Gastroesophageal sphincter (tissue), 4 donors: ENCODE measurements around the gene LEMD2. TPM values are rescaled to one million over a fixed set of nuclear protein-coding genes. Genes with fewer than 3 reads are reported as not detected.
A peak's percentile ranks its signal among the peaks of the same experiment; 100 is the strongest.

Source experiments
- ATAC-seq: fragments of 150-250 bp; one replicate; pipeline ENCODE4 v1.9.1; 2016; ENCODE audit warnings: mild to moderate bottlenecking, moderate library complexity
- H3K27ac ChIP-seq, 4 donors: fragments of 200-600 bp; sonication (generic) in 3 of 4; 1 replicate in 3 of 4; 2 replicates in 1 of 4; pipeline ENCODE4 v1.5.1; 2016 to 2019
- H3K27me3 ChIP-seq: fragments of 200-600 bp; sonication (generic); one replicate; pipeline ENCODE4 v1.5.1; 2019
- H3K36me3 ChIP-seq, 2 donors: fragments of 200-600 bp; sonication (generic); one replicate each; pipeline ENCODE4 v1.5.1; 2019; ENCODE audit warnings: control low read depth in 1 of 2
- H3K4me1 ChIP-seq, 3 donors: fragments of 200-600 bp; sonication (generic); 1 replicate in 2 of 3; 2 replicates in 1 of 3; pipeline ENCODE4 v1.5.1; 2016 to 2019; ENCODE audit warnings: control low read depth in 2 of 3
- H3K4me3 ChIP-seq, 2 donors: fragments of 200-600 bp; sonication (generic); one replicate each; pipeline ENCODE4 v1.5.1; 2019; ENCODE audit warnings: mild to moderate bottlenecking in 1 of 2, moderate library complexity in 1 of 2
- H3K9me3 ChIP-seq, 3 donors: fragments of 200-600 bp; sonication (generic); one replicate each; pipeline ENCODE4 v1.5.1; 2017 to 2019; ENCODE audit warnings: control low read depth in 2 of 3
- CTCF ChIP-seq, 4 experiments: fragments of 200-600 bp in 2 of 4; fragments of 450-650 bp in 2 of 4; sonication (generic) in 1 of 4; IDR thresholded peaks; one replicate each; pipeline ENCODE4 v1.5.1; 2017 to 2019; ENCODE audit warnings: antibody characterized with exemption in 4 of 4, mild to moderate bottlenecking in 2 of 4, moderate library complexity in 2 of 4
- EP300 ChIP-seq: sonication (generic); formaldehyde crosslinking; IDR thresholded peaks from one replicate; pipeline ENCODE4 v1.6.1; 2017; ENCODE audit warnings: antibody characterized with exemption, mild to moderate bottlenecking
- POLR2A ChIP-seq, 2 donors: fragments of 450-650 bp; IDR thresholded peaks; one replicate each; pipeline ENCODE4 v1.6.1; 2017; ENCODE audit warnings: antibody characterized with exemption in 2 of 2, mild to moderate bottlenecking in 2 of 2, moderate library complexity in 1 of 2
- POLR2AphosphoS5 ChIP-seq: sonication (generic); formaldehyde crosslinking; IDR thresholded peaks from one replicate; pipeline ENCODE4 v1.6.1; 2017; ENCODE audit warnings: antibody characterized with exemption
- WGBS, 2 donors: methylation state at CpG; one replicate each; pipeline ENCODE4 v1.1.5; 2018; ENCODE audit warnings: low coverage in 1 of 2; 5-methylcytosine and 5-hydroxymethylcytosine counted together
- total RNA-seq, 4 donors: library from RNA; depleted of rRNA; stranded (reverse); fragments of >200 nt; gene quantifications; one replicate each; pipeline ENCODE4 v1.1.0, GENCODE V29; 2016

The LEMD2 gene
- total RNA-seq, 4 donors from 2014 or later, result 47.3 to 50.9 (median 49.9) TPM

DNA sequence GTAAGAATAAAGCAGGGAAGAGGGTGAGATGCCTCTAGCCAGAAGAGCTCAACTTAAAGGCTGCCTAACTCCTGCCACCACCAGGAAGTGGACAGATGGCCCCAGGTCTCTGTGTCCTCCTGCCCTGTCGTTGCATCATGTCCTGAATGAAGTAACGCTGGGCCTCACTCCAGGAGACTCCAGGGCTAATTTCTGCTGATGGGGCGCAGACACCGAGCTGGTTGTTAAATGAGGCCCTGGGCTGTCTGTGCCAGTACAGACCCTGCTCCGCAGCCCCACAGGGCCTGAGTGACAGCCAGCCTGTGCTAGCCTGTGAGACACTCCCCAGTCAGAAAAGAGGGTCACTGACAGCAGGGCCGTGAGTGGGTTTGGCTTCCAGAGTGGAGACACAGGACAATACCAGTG lies 48.7 kb downstream of the LEMD2 start:
- no CpG with 5 or more reads among the region's 6 CpGs for WGBS, 2 donors

GRCh38 chr6:33739571-33739970 lies 49.4 kb downstream of the LEMD2 start:
- Histone ChIP-seq H3K4me1 (peaks cover 0 to 4% (median 0%) of the 10 kb centered on the region in 3 donors), H3K36me3 (peaks cover 0 to 4% of the 10 kb centered on the region in 2 donors), H3K27me3 (peaks cover 31% of the 10 kb centered on the region), H3K27ac (no peak overlapping the region), H3K4me3 (no peak overlapping the region), H3K9me3 (no peaks in the 10 kb centered on the region)
- ATAC-seq, result no peak
- no CpG with 5 or more reads among the region's 5 CpGs for WGBS, 2 donors
- TF ChIP-seq EP300 (no peak), POLR2A (IDR thresholded peaks at IDR 0.05) (no peak), CTCF (IDR thresholded peaks at IDR 0.05) (no peak), POLR2AphosphoS5 (no peak)

More for the DNA sequence above, 48.7 kb downstream of the LEMD2 start:
- peaks cover 35% of the 10 kb centered on the region for H3K27me3 ChIP-seq
- H3K4me1 ChIP-seq, result peaks cover 0 to 10% (median 0%) of the 10 kb centered on the region in 3 donors
- no peak for TF ChIP-seq EP300
- TF ChIP-seq POLR2A (IDR thresholded peaks at IDR 0.05), result no peak
- TF ChIP-seq CTCF (IDR thresholded peaks at IDR 0.05), result no peak
- no peak for TF ChIP-seq POLR2AphosphoS5
- no peak overlapping the region for H3K4me3 ChIP-seq
- H3K36me3 ChIP-seq, result peaks cover 0 to 4% of the 10 kb centered on the region in 2 donors
- ATAC-seq, result no peak
- H3K27ac ChIP-seq, result no peak overlapping the region
- H3K9me3 ChIP-seq, result no peaks in the 10 kb centered on the region

- H3K27ac ChIP-seq, result no peak overlapping the region
- no peaks in the 10 kb centered on the region for H3K4me1 ChIP-seq
- peaks cover 0 to 4% of the 10 kb centered on the region in 2 donors for H3K36me3 ChIP-seq
- peaks cover 27% of the 10 kb centered on the region for H3K27me3 ChIP-seq
- H3K9me3 ChIP-seq, result no peaks in the 10 kb centered on the region
- no CpG with 5 or more reads among the region's 5 CpGs for WGBS, 2 donors
- no peak for ATAC-seq
- TF ChIP-seq POLR2A (IDR thresholded peaks at IDR 0.05) (no peak), POLR2AphosphoS5 (no peak), CTCF (IDR thresholded peaks at IDR 0.05) (no peak)
- no peak overlapping the region for H3K4me3 ChIP-seq
Measured at GRCh38 chr6:33738879-33739278, 50.1 kb downstream of the LEMD2 start.

GRCh38 chr6:33738153-33738552 lies 50.8 kb downstream of the LEMD2 start:
- no peaks in the 10 kb centered on the region for H3K4me1 ChIP-seq
- TF ChIP-seq POLR2AphosphoS5 (no peak), EP300 (no peak), CTCF (IDR thresholded peaks at IDR 0.05) (no peak), POLR2A (IDR thresholded peaks at IDR 0.05) (no peak)
- H3K9me3 ChIP-seq, result no peaks in the 10 kb centered on the region
- H3K36me3 ChIP-seq, result peaks cover 0 to 4% of the 10 kb centered on the region in 2 donors
- peaks cover 21% of the 10 kb centered on the region for H3K27me3 ChIP-seq
- H3K27ac ChIP-seq, result no peak overlapping the region
- H3K4me3 ChIP-seq, result no peak overlapping the region
- 87 to 93% methylated on average over 3 to 6 of the region's 9 CpGs for WGBS, 2 donors
- ATAC-seq, result no peak

DNA sequence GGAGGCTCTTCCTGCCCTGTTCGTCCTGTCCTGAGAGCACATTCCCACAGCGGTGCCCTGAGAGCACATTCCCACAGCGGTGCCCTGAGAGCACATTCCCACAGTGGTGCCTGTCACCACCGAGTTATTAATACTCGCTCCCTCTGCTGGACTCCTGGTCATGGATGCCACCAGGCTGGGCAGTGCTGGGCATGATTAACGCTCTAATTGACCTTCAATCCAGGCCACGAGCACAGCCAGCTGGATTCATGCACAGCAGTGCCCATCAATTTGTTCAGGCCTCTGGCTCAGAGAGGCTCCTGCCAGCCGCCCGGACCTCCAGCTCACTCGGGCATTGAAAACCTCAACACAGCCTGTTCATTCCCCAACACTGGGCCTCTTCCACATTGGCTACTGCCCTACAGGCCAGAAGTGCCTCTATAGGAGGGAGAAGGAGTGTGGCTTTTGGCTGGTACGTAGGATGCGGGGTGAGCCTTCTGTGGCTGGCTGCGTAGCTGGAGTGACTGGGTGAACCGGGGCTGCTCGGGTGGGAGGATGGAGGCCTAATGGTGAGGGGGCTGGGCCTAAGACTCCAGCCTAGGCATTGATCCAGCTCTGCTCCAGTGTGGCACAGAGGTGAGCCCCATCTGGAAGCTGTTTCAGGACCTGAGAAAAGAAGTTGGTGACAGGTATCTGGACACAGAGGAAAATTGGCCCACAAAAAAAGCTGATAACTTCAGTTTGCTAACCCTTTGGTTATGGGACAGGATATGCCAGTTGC lies 51.5 kb downstream of the LEMD2 start:
- TF ChIP-seq CTCF (IDR thresholded peaks at IDR 0.05), result no peak
- peak; percentile 34 for TF ChIP-seq POLR2AphosphoS5
- no peak for TF ChIP-seq EP300
- TF ChIP-seq POLR2A (IDR thresholded peaks at IDR 0.05), result no peak
- WGBS, 2 donors, result 0% methylated on average over 1 of the region's 15 CpGs; no CpG with 5 or more reads in 1 of the 2 donors
- Histone ChIP-seq H3K4me3 (no peak overlapping the region), H3K4me1 (no peaks in the 10 kb centered on the region), H3K27ac (no peak overlapping the region), H3K27me3 (peaks cover 14% of the 10 kb centered on the region), H3K9me3 (no peaks in the 10 kb centered on the region), H3K36me3 (peaks cover 0 to 4% of the 10 kb centered on the region in 2 donors)
- no peak for ATAC-seq
